OCI-M2 (cell line): ENCODE results near the gene ERCC2.
"Not testable (repeated sequence)": the region's sequence is repeated elsewhere in the genome, so short reads cannot be mapped to it uniquely, and the experiment has no call there.

Experiments
- DNase-seq: peaks from one replicate; lab custom pipeline; 2025; ENCODE audit not compliant: unreplicated experiment; lab: John Stamatoyannopoulos, UW

The ERCC2 gene

DNA sequence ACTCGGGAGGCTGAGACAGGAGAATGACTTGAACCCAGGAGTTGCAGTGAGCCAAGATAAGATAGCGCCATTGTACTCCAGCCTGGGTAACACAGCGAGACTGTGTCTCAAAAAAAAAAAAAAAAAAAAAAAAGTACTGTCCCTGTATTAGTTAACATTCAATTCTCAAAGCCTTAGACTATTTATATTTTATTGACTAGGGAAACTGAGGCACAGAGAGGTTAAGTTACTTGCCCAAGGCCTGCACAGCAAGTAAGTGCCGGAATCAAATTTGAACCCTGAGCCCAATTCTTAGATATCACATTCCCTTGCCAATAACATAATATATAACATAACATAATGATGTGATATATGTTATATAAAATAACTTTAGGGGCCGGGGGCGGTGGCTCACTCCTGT, 30.7 kb downstream of the ERCC2 start:
- no peak for DNase-seq

DNA sequence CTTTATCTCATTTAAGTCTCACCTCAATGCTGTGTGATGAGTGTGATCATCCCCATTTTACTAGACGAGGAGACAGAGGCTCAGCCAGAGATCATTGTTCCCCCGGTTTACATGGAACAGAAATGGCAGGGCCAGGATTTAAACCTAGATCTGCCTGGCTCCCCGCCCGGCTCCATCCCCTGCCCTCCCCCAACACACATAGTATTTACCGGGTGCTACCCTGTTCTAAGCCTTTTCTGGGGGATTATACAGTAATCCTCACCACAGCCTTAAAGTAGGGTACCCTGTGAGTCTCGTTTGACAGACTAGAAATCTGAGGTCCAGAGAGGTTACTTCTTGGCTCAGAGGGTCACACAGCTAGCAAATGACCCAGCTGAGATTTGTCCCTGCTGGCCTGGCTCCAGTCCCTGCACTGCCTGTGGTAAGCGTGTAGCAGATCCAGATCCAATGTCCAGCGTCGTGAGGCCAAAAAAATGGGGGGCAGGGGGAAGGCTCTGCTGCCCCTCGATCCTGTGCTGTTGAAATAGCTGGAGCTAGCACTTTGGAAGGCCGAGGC, 33.6 kb downstream of the ERCC2 start:
- DNase-seq = no peak

DNA sequence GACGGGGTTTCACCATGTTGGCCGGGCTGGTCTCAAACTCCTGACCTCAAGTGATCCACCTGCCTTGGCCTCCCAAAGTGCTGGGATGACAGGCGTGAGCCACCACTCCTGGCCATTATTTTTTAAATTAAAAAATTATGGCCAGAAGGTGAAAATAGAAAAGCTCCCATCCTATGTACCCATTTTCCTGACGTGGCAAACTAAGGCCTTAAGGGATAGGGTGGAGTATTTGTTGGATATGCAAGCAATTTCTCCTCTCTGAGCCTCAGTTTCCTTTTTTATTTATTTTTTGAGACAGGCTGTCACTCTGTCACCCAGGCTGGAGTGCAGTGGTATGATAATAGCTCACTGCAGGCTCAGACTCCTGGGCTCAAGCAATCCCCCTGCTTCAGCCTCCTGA, 35.5 kb downstream of the ERCC2 start:
- DNase-seq = not testable (repeated sequence)

DNA sequence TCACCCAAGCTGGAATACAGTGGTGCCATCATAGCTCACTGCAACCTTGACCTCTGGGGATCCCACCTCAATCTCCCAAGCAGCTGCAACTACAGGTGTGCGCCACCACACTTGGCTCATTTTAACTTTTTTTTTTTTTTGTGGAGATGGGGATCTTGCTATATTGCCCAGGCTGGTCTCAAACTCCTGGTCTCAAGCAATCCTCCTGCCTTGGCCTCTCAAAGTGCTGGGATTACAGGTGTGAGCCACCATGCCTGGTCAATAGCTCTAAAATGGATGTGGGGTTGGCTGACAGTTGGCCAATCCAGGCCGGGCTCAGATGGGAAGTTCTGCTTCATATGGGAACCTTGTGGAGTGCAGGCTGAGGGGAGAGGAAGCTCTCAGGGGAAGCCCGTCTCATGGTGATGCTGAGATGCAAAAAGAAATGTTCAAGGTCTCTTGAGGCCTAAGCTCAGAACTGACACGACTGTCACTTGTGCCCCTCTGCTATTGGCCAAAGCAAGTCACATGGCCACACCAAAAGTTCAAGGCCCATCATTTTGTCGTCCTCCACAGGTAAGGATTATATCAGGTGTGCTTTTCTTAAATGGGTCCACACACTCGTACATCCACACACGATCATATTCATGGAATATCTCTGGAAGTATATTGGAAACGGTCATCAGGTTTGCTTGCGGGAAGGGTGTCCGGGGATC, 36.6 kb downstream of the ERCC2 start:
- no peak for DNase-seq

DNA sequence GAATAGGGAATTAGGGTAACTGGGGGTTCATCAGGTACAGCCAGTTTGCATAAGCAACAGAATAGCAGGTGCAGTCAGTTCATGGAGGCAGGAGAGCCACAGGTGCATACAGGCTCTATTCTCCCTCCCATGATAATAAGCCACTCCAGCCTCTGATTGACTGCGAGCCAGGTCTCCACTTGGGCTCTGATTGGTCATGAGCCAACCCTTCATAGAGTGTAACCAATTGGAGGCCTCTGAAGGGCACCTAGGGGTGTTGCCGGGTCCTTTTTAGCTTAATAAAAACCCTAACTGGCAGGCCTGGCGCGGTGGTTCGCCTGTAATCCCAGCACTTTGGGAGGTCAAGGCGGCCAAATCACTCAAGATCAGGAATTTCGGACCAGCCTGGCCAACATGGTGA, 39.0 kb downstream of the ERCC2 start:
- DNase-seq = no peak

DNA sequence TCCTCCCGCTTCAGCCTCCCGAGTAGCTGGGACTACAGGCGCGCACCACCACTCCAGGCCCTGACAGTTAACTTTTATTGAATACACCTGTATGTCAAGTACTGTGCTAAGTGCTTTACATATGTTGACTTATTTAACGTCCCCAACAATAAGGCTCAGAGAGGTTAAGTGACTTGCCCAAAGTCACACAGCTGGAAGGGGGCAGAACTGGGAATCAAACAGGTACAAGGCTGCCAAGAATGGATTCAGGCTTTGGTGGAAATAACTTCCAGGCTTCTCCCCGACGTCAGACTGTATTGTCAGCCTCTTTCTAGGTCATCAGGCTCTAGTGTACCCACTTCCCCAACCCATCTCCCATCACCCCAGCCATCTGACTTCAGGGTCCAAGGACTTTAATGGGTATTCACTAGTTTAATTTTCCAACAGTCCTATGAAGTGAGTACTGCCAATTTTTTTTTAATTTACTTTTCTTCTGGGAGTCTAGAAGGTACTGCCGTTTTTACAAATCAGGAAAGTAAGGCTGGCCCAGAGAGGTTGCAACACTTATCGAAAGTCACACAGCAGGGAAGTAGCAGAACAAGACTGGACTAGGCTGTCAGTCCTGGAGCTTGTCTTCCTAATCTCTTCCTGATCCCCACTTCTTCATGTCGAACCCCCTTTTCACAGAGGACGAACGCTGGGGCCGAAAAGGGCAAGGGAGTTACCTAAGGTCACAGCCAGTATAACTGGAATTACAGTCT, 42.8 kb downstream of the ERCC2 start:
- no peak for DNase-seq

DNA sequence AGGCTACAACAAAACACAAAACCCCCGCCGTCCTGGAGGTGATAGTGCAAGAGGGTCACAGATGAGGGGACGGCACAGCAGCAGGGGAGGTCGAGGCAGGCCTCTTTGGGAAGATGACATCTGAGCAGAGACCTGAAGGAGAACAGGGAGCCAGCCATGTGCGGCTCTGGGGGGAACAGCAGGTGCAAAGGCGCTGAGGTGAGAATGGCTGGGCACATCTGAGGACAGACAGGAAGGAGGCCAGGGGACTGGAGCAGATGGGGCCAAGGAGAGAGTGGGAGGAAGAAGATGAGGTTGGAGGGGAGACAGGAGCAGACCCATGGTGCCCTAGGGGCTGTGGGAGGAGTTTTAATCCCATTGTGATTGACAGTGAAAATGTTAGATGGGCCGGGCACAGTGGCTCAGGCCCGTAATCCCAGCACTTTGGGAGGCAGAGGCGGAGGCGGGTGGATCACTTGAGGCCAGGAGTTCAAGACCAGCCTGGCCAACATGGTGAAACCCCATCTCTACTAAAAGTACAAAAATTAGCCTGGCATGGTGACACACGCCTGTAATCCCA, 45.9 kb downstream of the ERCC2 start:
- no peak for DNase-seq

DNA sequence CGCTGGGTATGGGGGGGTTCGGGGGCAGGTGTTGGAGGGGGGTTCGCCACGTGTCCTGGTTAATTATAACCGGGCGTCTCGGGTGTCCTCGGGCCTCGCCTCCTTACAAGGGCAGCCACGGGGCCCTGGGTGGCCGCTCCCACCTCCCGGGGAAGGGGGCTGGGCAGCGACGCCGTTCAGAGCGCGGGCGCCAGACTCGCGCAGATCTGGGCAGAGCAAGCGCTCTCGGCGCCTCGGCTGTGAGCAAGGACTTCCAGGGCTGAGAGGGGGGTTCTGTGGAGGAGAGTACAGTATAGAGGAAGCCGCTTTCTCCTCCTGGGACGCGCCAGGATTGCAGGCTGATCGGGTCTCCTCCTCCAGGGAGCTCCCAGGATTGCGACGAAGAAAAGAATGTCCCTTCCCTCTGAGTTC, 46.7 kb downstream of the ERCC2 start:
- no peak for DNase-seq

DNA sequence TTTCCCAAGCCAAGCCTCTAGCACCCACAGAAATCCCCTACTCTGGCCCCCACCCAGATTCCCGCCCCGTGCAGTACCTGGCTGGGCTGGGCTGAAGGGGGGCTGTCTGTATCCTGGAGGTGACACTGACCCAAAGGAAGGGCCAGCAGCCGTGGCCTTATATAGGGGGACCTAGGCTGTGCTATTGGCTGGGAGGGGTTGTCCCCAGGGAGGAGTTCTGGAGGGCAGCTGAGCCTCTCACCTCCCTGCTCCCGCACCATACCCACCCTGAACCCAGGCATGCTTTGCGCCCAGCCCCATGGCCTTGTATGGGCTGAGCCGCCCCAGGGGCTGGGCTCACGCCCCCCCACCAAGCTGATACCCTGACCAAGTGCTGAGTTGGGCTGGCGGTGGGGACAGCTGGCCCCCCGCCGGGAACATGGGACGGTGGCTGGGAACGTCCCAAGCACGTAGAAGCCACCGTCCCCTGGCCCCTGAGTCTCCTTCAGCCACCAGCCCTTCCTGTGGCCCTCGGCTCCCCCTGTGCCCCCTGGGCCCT, 47.6 kb downstream of the ERCC2 start, which contains the start of gene CKM:
CKM (minus strand) TSS at position 132 of the 538 bp plus-strand sequence. CDS start 3,162 bp downstream, outside the sequence.
- DNase-seq = no peak

DNA sequence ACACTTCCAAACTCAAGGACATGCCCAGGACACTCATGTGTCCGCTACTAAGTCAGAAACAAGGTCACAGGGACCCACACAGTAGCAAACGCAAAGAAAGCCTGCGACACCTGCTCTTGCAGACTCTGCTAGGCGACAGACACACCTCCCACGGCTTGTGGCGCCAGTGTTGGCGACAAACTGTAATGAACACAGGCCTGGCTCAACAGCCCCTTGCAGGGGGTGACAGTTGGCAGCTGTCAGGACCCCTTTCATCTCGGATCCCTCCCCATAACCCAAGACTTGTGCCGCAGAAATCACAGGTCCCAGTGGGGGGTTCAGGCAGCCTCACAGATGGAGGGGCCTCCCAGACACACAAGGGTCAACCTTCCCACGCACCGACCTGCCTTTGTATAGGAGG, 48.1 kb downstream of the ERCC2 start:
- DNase-seq = no peak

DNA sequence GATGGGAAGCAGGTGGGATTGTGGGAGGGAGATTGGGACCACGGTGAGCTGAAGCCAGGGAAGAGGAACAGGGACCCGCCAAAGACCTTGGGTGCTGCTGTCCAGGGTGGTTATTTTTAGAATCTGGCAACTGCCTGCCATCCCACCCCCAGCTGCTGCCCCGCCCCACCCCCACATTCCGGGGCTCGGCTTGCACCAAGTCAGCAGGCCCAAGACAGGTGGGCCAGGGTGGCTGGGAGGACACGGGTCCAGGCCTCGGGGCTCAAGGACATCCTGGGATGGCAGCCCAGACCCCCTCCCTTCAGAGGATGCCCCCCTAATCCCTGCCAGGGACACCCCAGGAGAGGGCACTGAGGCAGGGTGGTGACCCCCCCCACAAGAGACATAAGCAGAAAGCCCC, 48.5 kb downstream of the ERCC2 start:
- DNase-seq = no peak

DNA sequence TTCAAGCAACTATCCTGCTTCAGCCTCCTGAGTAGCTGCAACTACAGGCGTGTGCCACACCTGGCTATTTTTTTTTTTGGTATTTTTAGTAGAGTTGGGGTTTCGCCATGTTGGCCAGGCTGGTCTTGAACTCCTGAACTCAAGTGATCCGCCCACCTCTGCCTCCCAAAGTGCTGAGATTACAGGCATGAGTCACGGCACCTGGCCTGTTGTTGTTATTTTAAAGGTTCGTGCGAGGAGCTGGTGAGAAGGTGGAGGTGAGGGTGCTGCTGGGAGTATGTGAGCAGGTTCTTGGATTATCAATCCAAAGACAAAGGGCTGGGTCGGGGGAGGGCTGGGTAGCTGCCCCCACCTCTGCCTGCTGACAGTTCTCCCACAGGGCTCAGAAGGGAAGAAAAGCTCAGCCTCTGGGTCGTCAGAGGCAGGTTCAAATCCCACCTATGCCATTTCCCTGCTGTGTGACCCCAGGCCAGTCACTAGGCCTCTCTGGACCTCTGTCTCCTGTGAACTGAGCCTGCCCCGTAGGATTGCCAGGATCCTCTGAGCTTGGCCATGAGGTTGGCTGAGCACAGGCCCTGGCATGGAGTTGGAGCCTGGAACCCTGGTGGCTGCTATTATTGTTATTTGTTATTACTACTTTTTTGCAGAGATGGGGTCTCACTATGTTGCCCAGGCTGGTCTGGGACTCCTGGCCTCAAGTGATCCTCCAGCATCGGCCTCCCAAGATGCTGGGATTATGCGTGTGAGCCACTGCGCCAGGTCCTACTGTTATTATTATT, 49.2 kb downstream of the ERCC2 start:
- DNase-seq = no peak

DNA sequence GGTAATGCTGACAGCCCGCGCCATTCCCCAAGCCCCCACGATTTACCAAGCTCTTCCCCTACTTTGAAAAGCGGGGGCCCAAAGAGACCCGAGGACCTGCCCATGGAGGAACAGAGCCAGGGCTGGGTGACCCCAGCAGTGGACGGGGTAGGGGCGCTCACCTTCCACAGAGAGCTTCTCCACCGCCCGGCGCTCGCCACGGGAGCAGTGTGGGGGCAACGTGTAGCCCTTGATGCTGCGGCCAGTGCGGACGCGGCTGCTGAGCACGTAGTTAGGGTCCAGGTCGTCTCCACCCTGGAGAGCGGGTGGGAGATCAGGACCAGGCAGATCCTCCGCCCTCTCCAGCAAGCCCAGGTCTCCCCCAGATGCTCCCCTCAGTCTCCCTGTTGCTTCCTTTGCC, 55.1 kb downstream of the ERCC2 start:
- DNase-seq = no peak

DNA sequence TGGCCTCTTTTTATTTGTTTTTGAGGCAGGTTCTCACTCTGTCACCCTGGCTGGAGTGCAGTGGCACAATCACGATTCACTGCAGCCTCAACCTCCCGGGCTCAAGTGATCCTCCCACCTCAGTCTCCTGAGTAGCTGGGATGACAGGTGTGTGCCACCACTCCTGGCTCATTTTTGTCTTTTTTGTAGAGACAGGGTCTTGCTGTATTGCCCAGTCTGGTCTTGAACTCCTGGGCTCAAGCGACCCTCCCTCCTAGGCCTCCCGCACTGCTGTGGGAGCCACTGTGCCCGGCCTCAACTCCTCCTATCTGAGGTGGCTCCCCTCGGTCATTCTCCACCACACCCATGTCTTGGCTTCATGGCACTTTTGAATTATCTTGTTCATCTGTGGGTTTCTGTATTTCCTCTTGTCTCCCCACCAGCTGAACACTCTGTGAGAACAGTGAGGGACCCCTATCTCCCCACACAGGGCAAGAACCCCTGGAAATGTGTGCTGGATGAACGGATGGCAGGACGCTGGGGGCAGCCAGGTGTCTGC, 55.6 kb downstream of the ERCC2 start:
- DNase-seq = no peak

DNA sequence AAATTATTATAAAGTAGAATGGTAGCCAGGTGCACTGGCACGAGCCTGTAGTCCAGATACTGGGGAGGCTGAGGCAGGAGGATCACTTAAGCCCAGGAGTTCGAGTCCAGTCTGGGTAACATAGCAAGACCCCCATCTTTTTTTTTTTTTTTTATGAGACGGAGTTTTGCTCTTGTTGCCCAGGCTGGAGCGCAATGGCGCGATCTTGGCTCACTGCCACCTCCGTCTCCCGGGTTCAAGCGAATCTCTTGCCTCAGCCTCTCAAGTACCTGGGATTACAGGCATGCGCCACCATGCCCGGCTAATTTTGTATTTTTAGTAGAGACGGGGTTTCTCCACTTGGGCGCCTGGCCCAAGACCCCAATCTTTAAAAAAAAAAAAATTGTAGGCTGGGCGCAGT, 58.1 kb downstream of the ERCC2 start:
- DNase-seq = not testable (repeated sequence)

DNA sequence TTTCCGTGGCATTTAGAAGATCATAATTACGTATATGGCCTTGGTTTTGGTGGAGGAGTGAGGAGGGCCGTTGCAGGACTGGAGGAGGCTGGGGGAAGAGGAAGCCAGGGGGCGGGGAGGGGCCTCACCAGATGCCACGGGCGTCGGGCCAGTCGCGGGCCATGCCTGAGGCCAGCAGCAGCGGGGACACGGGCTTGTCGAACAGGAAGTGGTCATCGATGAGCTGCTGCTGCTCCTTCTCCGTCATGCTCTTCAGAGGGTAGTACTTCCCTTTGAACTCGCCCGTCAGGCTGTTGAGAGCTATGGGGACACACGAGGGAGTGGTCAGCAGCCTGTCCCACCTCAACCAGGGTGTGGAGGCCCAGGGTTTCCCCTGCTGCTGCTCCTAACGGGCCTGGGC, 58.8 kb downstream of the ERCC2 start:
- no peak for DNase-seq

DNA sequence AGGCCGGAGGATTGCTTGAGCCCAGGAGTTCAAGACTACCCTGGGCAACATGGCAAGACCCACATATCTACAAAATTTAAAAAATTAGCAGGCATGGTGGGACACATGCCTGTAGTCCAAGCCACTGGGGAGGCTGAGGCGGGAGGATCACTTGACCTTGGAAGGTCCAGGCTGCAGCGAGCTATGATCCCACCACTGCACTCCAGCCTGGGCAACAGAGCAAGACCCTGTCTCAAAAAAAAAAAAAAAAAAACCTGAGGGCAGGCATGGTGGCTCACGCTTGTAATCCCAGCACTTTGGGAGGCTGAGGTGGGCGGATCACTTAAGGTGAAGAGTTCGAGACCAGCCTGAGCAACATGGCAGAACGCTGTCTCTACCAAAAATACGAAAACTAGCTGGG, 61.1 kb downstream of the ERCC2 start:
- DNase-seq = not testable (repeated sequence)

DNA sequence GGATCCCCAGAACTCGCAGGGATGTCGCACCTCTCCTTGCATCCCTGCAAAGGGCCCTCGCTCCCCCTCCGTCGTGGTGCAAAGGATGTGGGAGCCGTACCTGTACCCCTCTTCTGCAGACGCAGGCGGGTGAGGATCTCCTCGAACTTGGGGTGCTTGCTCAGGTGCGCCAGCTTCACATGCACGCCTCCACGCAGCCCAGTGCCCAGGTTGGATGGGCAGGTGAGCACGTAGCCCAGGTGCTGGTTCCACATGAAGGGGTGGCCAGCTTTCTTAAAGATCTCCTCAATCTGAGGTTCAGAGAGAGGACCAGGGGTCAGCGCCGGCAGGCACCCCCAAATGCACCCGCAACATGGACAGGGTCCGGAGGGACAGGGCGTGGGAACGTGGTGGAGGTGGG, 63.0 kb downstream of the ERCC2 start:
- no peak for DNase-seq

DNA sequence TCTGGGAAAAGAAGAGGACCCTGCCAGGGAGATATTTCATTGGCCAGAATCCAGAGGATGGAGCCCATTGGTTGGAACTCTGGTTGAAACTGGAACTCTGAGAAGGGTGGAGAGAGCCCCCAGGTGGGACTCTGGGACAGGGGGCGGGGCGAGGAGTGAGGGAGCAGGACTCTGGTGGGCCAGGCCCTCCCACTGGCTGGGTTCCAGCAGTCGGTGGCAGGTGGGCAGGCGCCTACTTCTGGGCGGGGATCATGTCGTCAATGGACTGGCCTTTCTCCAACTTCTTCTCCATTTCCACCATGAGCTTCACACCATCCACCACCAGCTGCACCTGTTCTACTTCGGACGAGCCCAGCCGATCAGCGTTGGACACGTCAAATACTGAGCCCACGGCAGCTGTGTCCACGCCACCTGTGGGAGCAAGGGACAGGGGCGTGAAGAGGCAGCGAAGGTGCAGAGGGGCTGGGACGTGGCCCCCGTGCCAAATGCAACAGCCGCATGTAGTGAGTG, 63.8 kb downstream of the ERCC2 start:
- DNase-seq = no peak

DNA sequence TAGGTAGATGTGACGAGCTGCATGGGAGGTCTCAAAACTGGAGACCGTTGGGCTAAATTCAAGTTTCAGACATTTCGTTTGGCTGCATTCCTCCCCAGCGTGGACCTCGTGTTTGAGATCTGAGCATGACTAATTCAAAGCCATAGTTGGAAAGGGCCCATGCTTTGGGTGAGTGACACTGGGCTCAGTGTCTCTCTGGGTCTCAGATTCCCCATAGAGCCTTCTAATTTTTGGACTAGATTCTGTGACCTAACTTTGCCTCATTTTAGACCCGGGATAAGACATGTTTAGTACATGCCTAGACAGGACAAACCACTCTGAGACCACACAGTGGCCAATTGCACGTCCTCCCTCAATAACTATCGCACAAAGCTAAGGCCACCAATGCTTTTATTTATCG, 64.3 kb downstream of the ERCC2 start:
- DNase-seq = no peak

DNA sequence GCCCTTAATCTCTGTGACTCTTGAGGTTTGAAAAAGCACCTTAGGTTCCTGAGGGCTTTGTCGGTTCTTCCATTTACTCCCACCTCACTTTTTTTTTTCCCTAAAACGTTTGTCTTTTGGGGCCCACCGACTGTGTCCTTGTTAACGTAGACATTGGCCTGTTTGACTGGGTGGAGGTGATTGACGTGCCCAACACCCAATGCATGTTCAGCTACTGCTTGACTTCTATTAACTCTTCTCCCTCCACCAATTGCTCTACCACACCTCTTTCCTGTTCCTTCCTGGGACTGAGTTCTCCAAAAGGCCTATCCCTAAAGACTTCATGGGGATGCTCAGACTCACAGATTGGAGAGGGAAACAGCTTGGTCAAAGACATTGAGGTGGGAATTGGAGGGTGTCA, 65.0 kb downstream of the ERCC2 start:
- no peak for DNase-seq
